ENCODE data around the gene ATXN7L3. TPM values are rescaled to one million over a fixed set of nuclear protein-coding genes. Genes with fewer than 3 reads are reported as not detected.
A peak's percentile ranks its signal among the peaks of the same experiment; 100 is the strongest.

ATXN7L3 gene
- total RNA-seq, 4 donors from 2014 or later, result 51.7 to 92.6 (median 65.7) TPM

- TF ChIP-seq CTCF (IDR thresholded peaks at IDR 0.05) (no peak), POLR2A (IDR thresholded peaks at IDR 0.05) (no peak)
- Histone ChIP-seq H3K27ac (peak overlapping the region in 1 of 4 donors; percentile 42), H3K4me1 (peaks cover 0 to 44% (median 32%) of the 10 kb centered on the region in 4 donors), H3K36me3 (peaks cover 0 to 75% (median 0%) of the 10 kb centered on the region in 3 donors), H3K4me3 (no peak overlapping the region), H3K9me3 (no peaks in the 10 kb centered on the region), H3K27me3 (no peaks in the 10 kb centered on the region)
- DNase-seq, result no peak
These were observed 13.1 kb upstream of the ATXN7L3 start for GRCh38 chr17:44212507-44213402.

GRCh38 chr17:44211281-44212265 lies 11.9 kb upstream of the ATXN7L3 start:
- peak overlapping the region in 1 of 4 donors; percentile 68 for H3K27ac ChIP-seq
- no peak for DNase-seq
- H3K27me3 ChIP-seq, result no peaks in the 10 kb centered on the region
- no peaks in the 10 kb centered on the region for H3K9me3 ChIP-seq
- H3K36me3 ChIP-seq, result peaks cover 0 to 79% (median 0%) of the 10 kb centered on the region in 3 donors
- no peak for TF ChIP-seq POLR2A (IDR thresholded peaks at IDR 0.05)
- TF ChIP-seq CTCF (IDR thresholded peaks at IDR 0.05), result no peak
- no peak overlapping the region for H3K4me3 ChIP-seq
- peaks cover 0 to 39% (median 21%) of the 10 kb centered on the region in 4 donors for H3K4me1 ChIP-seq

- no peaks in the 10 kb centered on the region for H3K27me3 ChIP-seq
- peak overlapping the region; percentile 13 to 68 (median 39) for H3K27ac ChIP-seq
- DNase-seq, result peak; percentile 92 to 96 (median 93)
- H3K4me1 ChIP-seq, result peaks cover 0 to 31% (median 14%) of the 10 kb centered on the region in 4 donors
- peaks cover 0 to 71% (median 0%) of the 10 kb centered on the region in 3 donors for H3K36me3 ChIP-seq
- TF ChIP-seq POLR2A (IDR thresholded peaks at IDR 0.05) (peak in 1 of 2 donors; percentile 15), CTCF (IDR thresholded peaks at IDR 0.05) (peak; percentile 100)
- no peaks in the 10 kb centered on the region for H3K9me3 ChIP-seq
- peak overlapping the region in 1 of 4 donors; percentile 16 for H3K4me3 ChIP-seq
These were observed 10.9 kb upstream of the ATXN7L3 start for GRCh38 chr17:44210342-44211192.

GRCh38 chr17:44209786-44210341 lies 10.2 kb upstream of the ATXN7L3 start:
- Histone ChIP-seq H3K36me3 (peaks cover 0 to 64% (median 0%) of the 10 kb centered on the region in 3 donors), H3K4me1 (peaks cover 0 to 25% (median 12%) of the 10 kb centered on the region in 4 donors), H3K27ac (peak overlapping the region in 2 of 4 donors; percentile 39 to 68), H3K27me3 (no peaks in the 10 kb centered on the region), H3K9me3 (no peaks in the 10 kb centered on the region), H3K4me3 (peak overlapping the region in 1 of 4 donors; percentile 16)
- DNase-seq, result no peak
- TF ChIP-seq POLR2A (IDR thresholded peaks at IDR 0.05) (no peak), CTCF (IDR thresholded peaks at IDR 0.05) (no peak)
